GM12878 (cell line): ENCODE measurements around the gene HOXC5. TPM values are rescaled to one million over a fixed set of nuclear protein-coding genes. Genes with fewer than 3 reads are reported as not detected.

Experiments used
- ATAC-seq: fragments of 200-7000 bp; cut with Tn5 transposase; 3 replicates; pipeline ENCODE4 v1.9.1; 2020; ENCODE audit warnings: mild to moderate bottlenecking, moderate library complexity
- BruUV-seq: library from RNA; stranded (reverse); fragments of 400-500 nt; replicated peaks from 2 replicates; lab custom pipeline; 2021; lab: Mats Ljungman, UMichigan
- CTCF ChIA-PET: fragments of 300-600 bp; sonication (Branson Sonifier 250); formaldehyde crosslinking; extraction: SDS; loops from one replicate; lab custom pipeline; 2021; ENCODE audit warnings: inconsistent platforms; lab: Yijun Ruan, JAX
- POLR2A ChIA-PET: fragments of 350-600 bp; formaldehyde crosslinking; extraction: SDS; loops from one replicate; lab custom pipeline; 2021; ENCODE audit warnings: inconsistent platforms; lab: Charles Lee
- RAD21 ChIA-PET: fragments of 300-600 bp; sonication (Branson Sonifier 250); formaldehyde crosslinking; loops from one replicate; lab custom pipeline; 2023; ENCODE audit warnings: antibody characterized with exemption; ENCODE audit not compliant: unreplicated experiment; lab: Charles Lee
- SMC1A ChIA-PET: fragments of 300-600 bp; sonication (Branson Sonifier 250); formaldehyde crosslinking; loops from one replicate; lab custom pipeline; 2023; ENCODE audit not compliant: unreplicated experiment, uncharacterized antibody; lab: Charles Lee
- DNase-seq: peaks from one replicate; pipeline ENCODE4 v3.0.0-alpha.2; 2011; ENCODE audit warnings: low read depth, low spot score
- FAIRE-seq: peaks from 3 replicates; lab custom pipeline; 2011; peaks lifted over from hg19 to GRCh38; lab: Jason Lieb, UNC
- H2AFZ ChIP-seq: 2 replicates; pipeline ENCODE4 v1.6.0; 2011; ENCODE audit warnings: low read depth, low read length, control low read depth; ENCODE audit not compliant: control insufficient read depth
- H3K27ac ChIP-seq: 2 replicates; pipeline ENCODE4 v1.5.1; 2011; ENCODE audit warnings: control low read depth; ENCODE audit not compliant: control insufficient read depth, insufficient read depth
- H3K27me3 ChIP-seq, 2 experiments: replicated peaks in 1 of 2; 2 replicates each; pipeline versions ENCODE4 v1.6.0 to v1.6.1; 2011; ENCODE audit warnings: low read length in 1 of 2; ENCODE audit not compliant: control insufficient read depth in 2 of 2, insufficient read depth in 2 of 2
- H3K36me3 ChIP-seq, 2 experiments: 2 replicates each; pipeline ENCODE4 v1.5.1; 2011; ENCODE audit warnings: low read length in 1 of 2; ENCODE audit not compliant: control insufficient read depth in 2 of 2, insufficient read depth in 2 of 2
- H3K4me1 ChIP-seq: 2 replicates; pipeline ENCODE4 v1.6.1; 2011; ENCODE audit warnings: mild to moderate bottlenecking, low read length, moderate library complexity, mixed read lengths; ENCODE audit not compliant: control insufficient read depth, insufficient read depth
- H3K4me2 ChIP-seq: 2 replicates; pipeline ENCODE4 v1.6.0; 2011; ENCODE audit warnings: control low read depth; ENCODE audit not compliant: control insufficient read depth, insufficient read depth
- H3K4me3 ChIP-seq: fragments of 200-600 bp; sonication (generic); 2 replicates; pipeline ENCODE4 v1.5.1; 2016
- H3K79me2 ChIP-seq: 2 replicates; pipeline ENCODE4 v1.6.0; 2011; ENCODE audit warnings: low read length; ENCODE audit not compliant: control insufficient read depth, insufficient read depth
- H3K9ac ChIP-seq: 2 replicates; pipeline ENCODE4 v1.8.0; 2011; ENCODE audit warnings: low read length, control low read depth, mixed read lengths; ENCODE audit not compliant: control insufficient read depth, insufficient read depth
- H3K9me3 ChIP-seq: replicated peaks from 3 replicates; pipeline ENCODE4 v1.5.1; 2011; ENCODE audit warnings: mild to moderate bottlenecking, low read length; ENCODE audit not compliant: control insufficient read depth, insufficient read depth
- H4K20me1 ChIP-seq: 2 replicates; pipeline ENCODE4 v1.6.0; 2011; ENCODE audit not compliant: control insufficient read depth, insufficient read depth
- CHD1 ChIP-seq: IDR thresholded peaks from 2 replicates; pipeline ENCODE4 v1.6.1; 2012; ENCODE audit warnings: low read depth, low read length, improper control_type of control experiment
- CTCF ChIP-seq, 3 experiments: IDR thresholded peaks in 2 of 3; conservative IDR thresholded peaks in 1 of 3; 2 replicates each; pipeline ENCODE4 v1.5.1; 2011; ENCODE audit warnings: low read depth in 3 of 3, low read length in 3 of 3, mild to moderate bottlenecking in 3 of 3, control low read depth in 2 of 3, moderate library complexity in 2 of 3, inconsistent platforms in 1 of 3, mixed read lengths in 1 of 3; ENCODE audit not compliant: control insufficient read depth in 2 of 3, insufficient read depth in 1 of 3; ENCODE audit errors: extremely low read depth in 1 of 3
- HSF1 ChIP-seq: fragments of 150-350 bp; IDR thresholded peaks from 2 replicates; pipeline ENCODE4 v1.6.1; 2014; ENCODE audit warnings: mild to moderate bottlenecking, low read depth, low read length
- IKZF1 ChIP-seq: fragments of 450-650 bp; conservative IDR thresholded peaks from 2 replicates; pipeline ENCODE4 v1.6.1; 2017; ENCODE audit warnings: antibody characterized with exemption, mild to moderate bottlenecking
- PAX8 ChIP-seq: fragments of 450-650 bp; IDR thresholded peaks from 2 replicates; pipeline ENCODE4 v1.6.1; 2017; ENCODE audit warnings: mild to moderate bottlenecking, moderate library complexity
- SUZ12 ChIP-seq: fragments of 200-600 bp; sonication (generic); IDR thresholded peaks from one replicate; pipeline ENCODE4 v1.6.1; 2018; ENCODE audit warnings: antibody characterized with exemption, mild to moderate bottlenecking; ENCODE audit not compliant: unreplicated experiment
- TARDBP ChIP-seq: IDR thresholded peaks from 2 replicates; pipeline ENCODE4 v1.6.1; 2016; ENCODE audit warnings: borderline replicate concordance
- YBX1 ChIP-seq: fragments of 450-650 bp; IDR thresholded peaks from 2 replicates; pipeline ENCODE4 v1.6.1; 2016; ENCODE audit warnings: antibody characterized with exemption
- ZBTB33 ChIP-seq: fragments of 450-650 bp; IDR thresholded peaks from 2 replicates; pipeline ENCODE4 v1.6.1; 2017; ENCODE audit warnings: mild to moderate bottlenecking
- WGBS: methylation state at CpG from one replicate; pipeline ENCODE4 v1.1.6; 2016; ENCODE audit warnings: low lambda C conversion rate; ENCODE audit not compliant: insufficient replicate concordance, insufficient coverage; ENCODE audit errors: missing lambda C conversion rate; 5-methylcytosine and 5-hydroxymethylcytosine counted together
- in situ Hi-C: fragments of 300-500 bp; cut with MboI; formaldehyde crosslinking; loops from 9 replicates; pipeline ENCODE4 v1.14.3; 2018; ENCODE audit warnings: mixed read lengths
- intact Hi-C: fragments of 100-400 bp; cut with micrococcal nuclease; formaldehyde crosslinking; loops from one replicate; pipeline ENCODE4 v1.14.2; 2022; ENCODE audit not compliant: unreplicated experiment
- polyA plus RNA-seq, 11 experiments: library from polyadenylated mRNA; depleted of rRNA in 4 of 11; unstranded in 6 of 11; stranded (reverse) in 5 of 11; fragments of >200 nt; fragmentation: Nextera tagmentation in 4 of 11; fragmentation: Illumina TruSeq in 1 of 11; extraction: Ambion mirVana in 4 of 11; extraction: Trizol in 1 of 11; gene quantifications; 1 replicate in 1 of 11; 2 replicates in 10 of 11; pipeline versions ENCODE4 v1.2.1 to v1.2.3, GENCODE V29; 2011 to 2016; ENCODE audit warnings: inconsistent platforms in 2 of 11, missing spikeins in 2 of 11, low read depth in 1 of 11
- total RNA-seq, 4 experiments: library from RNA; depleted of rRNA in 3 of 4; stranded (reverse); fragments of >200 nt in 3 of 4; fragmentation: Illumina TruSeq in 1 of 4; extraction: Trizol in 1 of 4; gene quantifications; 2 replicates each; pipeline versions ENCODE4 v1.2.1 to v1.2.3, GENCODE V29; 2013 to 2021

Gene HOXC5
- total and polyA plus RNA-seq, 10 of the 15 experiments (the other 5 are each of a cell fraction or from before 2014, with no cell fraction given) = 0.11 TPM; not detected in 9

- Histone ChIP-seq H3K9me3 (no peaks in the 10 kb centered on the region), H3K9ac (no peak overlapping the region), H3K27ac (no peak overlapping the region), H3K36me3 (no peaks in the 10 kb centered on the region), H3K27me3 (peaks cover 5 to 36% of the 10 kb centered on the region in 2 experiments), H3K79me2 (no peaks in the 10 kb centered on the region), H4K20me1 (no peaks in the 10 kb centered on the region), H2AFZ (no peak overlapping the region)
- no TSS peak for BruUV-seq
- FAIRE-seq (no peak), ATAC-seq (no peak)
- POLR2A ChIA-PET = no interaction called here
- WGBS = 22% methylated on average over 46 of the region's 46 CpGs
- CTCF ChIA-PET = interaction anchor here (2.5 to 13.4 kb wide), 11 partner anchors 9 to 177 kb away, joined by 8 to 343 read pairs (median 47); partner anchors contain the start of genes HOXC10, HOXC4 and SMUG1
- RAD21 ChIA-PET = interaction anchor here (2.2 to 12.6 kb wide), 7 partner anchors 21 to 170 kb away, joined by 11 to 222 read pairs (median 55); partner anchors contain the start of genes HOXC4 and SMUG1
- intact Hi-C loops = no loop called here
- SMC1A ChIA-PET = interaction anchor here (0.9 to 5.5 kb wide), 10 partner anchors 23 to 175 kb away, joined by 3 to 126 read pairs (median 16); partner anchors contain the start of genes HOXC4 and SMUG1
- in situ Hi-C loops = no loop called here
- peak; percentile 94 for TF ChIP-seq SUZ12
- TF ChIP-seq CHD1 = no peak
- TF ChIP-seq, all 136 proteins: peak for 1
- no peak overlapping the region for H3K4me3 ChIP-seq
- DNase-seq = no peak
- H3K4me1 ChIP-seq = peaks cover 14% of the 10 kb centered on the region
- no peak overlapping the region for H3K4me2 ChIP-seq
Observed at GRCh38 chr12:54030889-54031471, 1.9 kb upstream of the HOXC5 start.

GRCh38 chr12:54031480-54031879 lies 1.4 kb upstream of the HOXC5 start:
- BruUV-seq = no TSS peak
- H3K9me3 ChIP-seq = no peaks in the 10 kb centered on the region
- no peak overlapping the region for H3K27ac ChIP-seq
- SMC1A ChIA-PET = interaction anchor here (1.1 to 5.5 kb wide), 18 partner anchors 9 to 175 kb away, joined by 3 to 126 read pairs (median 8); partner anchors contain the start of genes HOXC4 and SMUG1
- H4K20me1 ChIP-seq = no peaks in the 10 kb centered on the region
- in situ Hi-C loops = no loop called here
- no peak for ATAC-seq
- no peaks in the 10 kb centered on the region for H3K79me2 ChIP-seq
- no peak overlapping the region for H3K4me2 ChIP-seq
- no peak for DNase-seq
- CTCF ChIA-PET = interaction anchor here (1.1 to 13.4 kb wide), 21 partner anchors 7 to 356 kb away, joined by 3 to 343 read pairs (median 16); partner anchors contain the start of genes HOXC10, HOXC4, HOXC8 and HOXC9
- H3K36me3 ChIP-seq = no peaks in the 10 kb centered on the region
- no peak overlapping the region for H3K4me3 ChIP-seq
- no peak overlapping the region for H2AFZ ChIP-seq
- intact Hi-C loops = no loop called here
- no peak for FAIRE-seq
- WGBS = 24% methylated on average over 14 of the region's 16 CpGs
- RAD21 ChIA-PET = interaction anchor here (1.0 to 12.6 kb wide), 15 partner anchors 8 to 229 kb away, joined by 3 to 222 read pairs (median 15); partner anchors contain the start of genes HOXC4, HOXC8 and SMUG1
- no peak overlapping the region for H3K9ac ChIP-seq
- peaks cover 9% of the 10 kb centered on the region for H3K4me1 ChIP-seq
- POLR2A ChIA-PET = interaction anchor here (2.1 kb wide), 1 partner anchor 14 kb away, joined by 12 read pairs; no protein-coding TSS in a partner anchor
- H3K27me3 ChIP-seq = peaks cover 3 to 36% of the 10 kb centered on the region in 2 experiments
- TF ChIP-seq TARDBP (no peak), CTCF (IDR thresholded peaks at IDR 0.05 in 2 of 3, conservative IDR thresholded peaks at IDR 0.05 in 1 of 3; ENCODE audit: control insufficient read depth in 2 of 3, extremely low read depth in 1 of 3, insufficient read depth in 1 of 3, low read depth in 3 of 3, low read length in 3 of 3) (no peak), HSF1 (no peak), PAX8 (no peak), YBX1 (no peak), ZBTB33 (no peak), IKZF1 (no peak)
